ELR (cell line): ENCODE results near the gene C11orf86.
A peak's percentile ranks its signal among the peaks of the same experiment; 100 is the strongest.
"Not testable (repeated sequence)": the region's sequence is repeated elsewhere in the genome, so short reads cannot be mapped to it uniquely, and the experiment has no call there.

Experiments used
- DNase-seq: peaks from one replicate; pipeline ENCODE4 v3.0.0-alpha.2; 2015; ENCODE audit warnings: low read depth

Gene C11orf86

DNA sequence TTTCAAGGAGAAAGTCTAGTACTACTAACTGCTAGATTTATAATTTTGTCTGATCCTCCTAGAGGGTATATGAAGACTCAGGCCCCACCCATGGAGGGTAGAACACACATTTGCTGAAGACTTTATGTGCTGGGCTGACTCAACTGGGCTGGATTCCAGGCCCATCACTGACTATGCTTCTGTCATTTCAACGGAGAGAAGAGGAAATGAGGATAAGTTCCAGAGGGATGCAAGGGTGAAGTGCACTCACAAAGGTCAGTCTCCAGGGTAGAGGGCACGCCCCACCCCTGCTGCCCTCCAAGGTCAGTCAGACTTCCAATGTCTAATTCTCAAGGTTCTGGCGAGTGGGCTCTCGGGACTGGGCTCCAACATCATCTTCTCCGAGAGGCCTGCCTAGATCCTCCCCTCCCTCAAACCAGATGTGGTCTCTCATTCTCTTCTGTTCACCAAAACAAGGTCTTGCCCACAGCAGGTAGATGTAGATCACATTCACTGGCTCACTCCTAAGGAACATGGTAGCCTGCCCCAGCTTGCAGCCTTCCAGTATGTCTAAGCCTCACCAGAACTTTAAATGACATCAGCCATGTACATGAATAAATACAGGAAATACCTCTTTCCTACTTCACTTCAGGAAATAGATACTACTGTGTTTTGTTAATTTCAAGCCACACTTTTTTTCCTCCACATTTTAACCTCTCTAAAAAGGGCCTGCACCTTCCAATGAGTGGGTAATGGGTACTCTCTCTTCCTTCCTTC is 7.3 kb upstream of the C11orf86 start:
- peak; percentile 88 for DNase-seq

DNA sequence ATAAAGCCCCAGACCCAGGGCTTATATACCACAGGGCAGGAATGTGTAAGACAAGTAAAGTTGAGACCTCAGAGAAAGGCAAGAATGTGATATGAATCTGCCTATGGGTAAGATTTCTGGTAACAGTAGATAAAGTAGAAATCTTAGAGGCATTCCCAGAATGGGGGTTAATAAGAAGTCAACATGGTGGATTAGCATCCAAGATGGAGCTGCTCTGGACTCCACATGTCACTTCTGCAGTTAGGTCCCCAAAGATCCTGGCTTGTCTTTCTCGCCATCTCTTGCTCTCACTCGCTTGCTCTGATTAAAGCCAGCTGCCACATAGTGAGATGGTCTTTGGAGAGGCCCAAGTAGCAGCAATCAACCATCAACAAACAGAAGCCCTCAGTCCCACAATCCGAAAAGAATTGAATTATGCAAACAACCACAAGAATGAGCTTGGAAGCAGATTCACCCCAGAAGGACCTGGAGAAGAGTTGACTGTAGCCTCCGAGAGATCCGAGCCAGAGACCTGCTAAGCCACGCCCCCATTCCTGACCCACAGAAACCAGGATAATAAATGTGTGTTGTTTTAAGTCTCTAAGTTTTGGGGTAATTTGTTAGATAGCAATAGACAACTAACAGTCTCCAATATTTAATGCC is 5.4 kb upstream of the C11orf86 start:
- peak; percentile 48 for DNase-seq

DNA sequence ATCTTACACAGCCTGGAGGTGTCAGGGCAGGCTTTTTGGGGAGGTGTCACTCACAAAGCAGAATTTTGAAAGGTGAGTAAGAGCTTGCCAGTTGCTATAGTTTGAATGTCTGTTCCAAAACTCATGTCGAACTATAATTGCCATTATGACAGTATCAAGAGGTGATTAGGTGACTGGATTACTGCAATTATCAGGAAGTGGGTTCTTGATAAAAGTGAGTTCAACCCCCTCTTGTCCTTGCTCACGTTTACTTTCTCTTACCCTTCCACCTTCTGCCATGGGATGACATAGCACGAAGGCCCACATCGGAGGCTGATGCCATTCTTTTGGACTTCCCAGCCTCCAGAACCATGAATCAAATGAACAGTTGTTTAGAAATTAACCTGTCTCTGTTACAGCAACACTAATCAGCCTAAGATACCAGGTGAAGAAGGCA is 4.7 kb upstream of the C11orf86 start:
- DNase-seq = no peak

DNA sequence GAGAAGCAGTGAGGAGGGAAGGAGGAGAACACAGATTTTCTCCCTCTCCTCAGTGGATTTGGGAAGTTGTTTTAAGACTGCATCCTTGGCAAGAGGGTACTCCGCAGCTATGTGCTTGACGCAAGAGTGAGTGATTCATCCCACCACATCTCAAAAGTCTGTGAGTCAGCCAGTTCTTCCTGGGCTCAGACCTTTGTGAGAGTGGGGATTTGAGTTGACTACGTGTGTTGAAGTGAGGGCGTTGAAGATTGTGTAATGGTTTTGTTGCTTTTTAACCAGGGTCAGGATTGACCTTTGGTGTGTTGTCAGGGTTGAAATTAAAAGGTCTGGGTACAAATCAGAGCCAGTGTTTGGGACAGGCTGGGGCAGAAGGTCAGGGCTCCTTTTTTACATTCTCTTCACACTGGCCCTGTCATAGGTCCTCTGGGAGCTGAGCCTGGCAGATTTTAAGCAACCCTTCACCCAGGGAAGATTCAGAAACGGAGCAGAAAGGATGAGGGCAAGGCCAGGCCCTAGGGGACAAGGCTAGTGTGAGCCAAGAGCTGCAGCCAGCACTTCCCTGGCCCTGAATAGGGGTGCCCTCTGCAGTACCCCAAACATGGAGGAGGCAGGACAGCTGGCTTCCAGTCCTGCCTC is 4.2 kb upstream of the C11orf86 start:
- peak; percentile 99 for DNase-seq

DNA sequence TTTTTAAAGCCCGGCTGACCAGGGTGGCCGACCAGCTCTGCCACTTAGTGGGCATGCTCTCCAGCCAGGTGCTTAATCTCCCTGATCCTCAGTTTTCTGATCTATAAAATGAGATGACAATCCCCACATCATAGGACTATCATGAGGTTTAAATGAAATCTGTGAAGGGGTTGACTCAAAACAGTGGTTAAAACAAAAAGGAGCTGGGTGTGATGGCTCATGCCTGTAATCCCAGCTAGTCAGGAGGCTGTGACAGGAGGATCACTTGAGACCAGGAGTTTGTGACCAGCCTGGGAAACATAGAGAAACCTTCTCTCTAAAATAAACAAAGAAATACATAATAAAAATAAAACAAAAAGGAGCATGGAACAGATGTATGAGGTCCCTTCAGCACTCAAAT is 3.6 kb upstream of the C11orf86 start:
- DNase-seq = peak; percentile 28

DNA sequence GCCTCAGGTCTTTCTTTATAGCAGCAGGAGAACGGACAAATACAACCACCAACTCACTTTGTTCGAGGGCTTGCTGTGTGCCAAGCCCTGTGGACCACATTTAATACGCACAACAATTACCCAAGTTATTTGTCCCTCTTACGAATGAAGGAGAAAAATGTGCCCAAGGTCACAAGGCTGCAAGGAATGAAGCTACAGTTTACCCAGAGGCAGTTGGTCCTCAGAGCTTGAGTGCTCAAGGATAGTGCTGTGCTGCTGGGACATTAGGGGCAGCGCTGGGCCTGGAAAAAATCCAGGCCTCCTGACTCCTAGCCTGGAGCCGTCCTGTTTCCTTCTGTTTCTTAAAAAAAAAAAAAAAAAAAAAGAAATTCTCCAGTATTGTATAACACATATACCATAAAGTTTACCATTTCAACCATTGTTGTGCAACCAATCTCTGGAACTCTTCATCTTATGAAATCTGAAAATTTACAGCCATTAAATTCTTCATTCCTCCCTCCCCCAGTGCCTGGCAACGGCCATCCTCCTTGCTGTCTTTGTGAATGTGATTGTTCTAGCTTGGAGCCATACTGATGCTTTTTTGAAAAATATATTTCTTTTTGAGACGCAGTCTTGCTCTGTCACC is 1.0 kb upstream of the C11orf86 start:
- no peak for DNase-seq

DNA sequence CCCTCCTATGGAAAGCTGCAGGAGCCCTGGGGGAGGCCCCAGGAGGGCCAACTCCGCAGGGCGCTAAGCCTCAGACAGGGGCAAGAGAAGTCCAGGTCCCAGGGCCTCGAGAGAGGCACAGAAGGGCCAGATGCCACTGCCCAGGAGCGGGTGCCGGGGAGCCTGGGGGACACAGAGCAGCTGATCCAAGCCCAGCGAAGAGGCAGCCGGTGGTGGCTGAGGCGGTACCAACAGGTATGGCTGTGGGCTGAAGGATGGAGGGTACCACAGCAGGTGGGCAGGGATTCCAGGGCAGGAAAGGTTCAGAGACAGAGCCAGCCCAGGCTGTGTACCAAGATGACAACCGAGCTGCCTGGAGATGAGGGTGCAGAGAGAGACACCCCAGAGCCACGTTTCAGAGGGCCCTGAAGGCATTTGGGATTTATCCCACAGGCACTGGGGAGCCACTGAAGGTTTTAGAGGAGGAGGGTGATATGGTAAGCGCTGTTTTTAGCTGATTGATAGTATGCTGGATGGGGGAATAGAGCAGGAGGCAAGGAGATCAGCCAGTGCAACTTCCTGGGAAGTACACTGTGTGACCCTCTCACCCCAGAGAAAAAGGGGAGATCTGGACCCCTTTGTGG is 412 bp downstream of the C11orf86 start:
- DNase-seq = no peak

DNA sequence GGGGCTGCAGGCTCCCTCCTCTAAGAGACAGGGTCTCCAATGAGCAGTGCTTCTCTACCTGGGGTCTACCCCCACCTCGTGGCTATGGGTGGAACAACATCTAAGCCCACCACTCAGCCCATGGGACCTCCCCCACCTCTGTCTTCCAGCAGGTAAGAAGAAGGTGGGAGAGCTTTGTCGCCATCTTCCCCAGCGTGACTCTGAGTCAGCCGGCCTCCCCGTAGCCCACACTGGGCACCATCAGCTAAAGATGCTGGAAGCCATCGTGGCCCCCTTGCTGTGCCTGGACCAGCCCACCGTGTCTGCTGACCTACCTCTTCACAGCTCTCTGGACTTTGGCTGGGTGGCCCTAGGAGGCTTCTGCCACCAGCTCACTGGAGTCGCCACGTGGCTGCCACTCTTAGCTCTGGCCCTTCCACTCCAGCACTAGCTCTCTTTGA is 944 bp downstream of the C11orf86 start:
- peak; percentile 29 for DNase-seq

DNA sequence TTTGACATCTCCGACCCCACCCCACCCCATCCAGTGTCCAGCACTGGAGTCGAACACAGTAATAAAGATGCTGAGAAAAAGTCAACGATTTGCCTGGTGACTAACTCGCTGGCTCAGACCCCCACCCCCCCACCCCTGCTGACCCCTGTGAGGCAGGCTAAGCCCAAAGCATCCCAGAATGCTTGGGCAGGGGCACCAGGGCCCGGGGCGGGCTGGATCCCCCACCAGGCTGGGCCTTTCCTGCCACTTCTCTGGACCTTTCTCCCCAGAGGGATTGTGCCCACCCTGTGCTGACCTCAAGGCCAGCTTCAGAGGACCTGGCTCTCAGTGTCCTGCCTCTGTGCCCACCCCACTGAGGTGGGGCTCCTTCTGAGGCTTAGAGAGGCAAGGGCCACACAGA is 1.8 kb downstream of the C11orf86 start:
- no peak for DNase-seq

DNA sequence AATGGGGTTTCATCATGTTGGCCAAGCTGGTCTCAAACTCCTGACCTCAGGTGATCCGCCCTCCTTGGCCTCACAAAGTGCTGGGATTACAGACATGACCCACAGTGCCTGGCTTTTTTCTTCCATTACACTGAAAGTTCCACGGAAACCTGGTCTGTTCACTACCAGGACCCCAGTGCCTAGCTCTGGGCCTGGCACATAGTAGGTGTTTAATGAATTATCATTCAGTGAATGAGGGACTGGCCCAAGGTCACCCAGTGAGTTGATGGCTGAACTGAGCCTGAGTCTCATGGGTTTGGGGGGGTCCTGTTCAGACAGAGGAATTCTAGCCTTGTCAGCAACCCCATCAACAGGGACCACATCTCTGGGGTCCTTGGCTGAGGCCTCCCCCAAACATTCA is 3.1 kb downstream of the C11orf86 start:
- no peak for DNase-seq

DNA sequence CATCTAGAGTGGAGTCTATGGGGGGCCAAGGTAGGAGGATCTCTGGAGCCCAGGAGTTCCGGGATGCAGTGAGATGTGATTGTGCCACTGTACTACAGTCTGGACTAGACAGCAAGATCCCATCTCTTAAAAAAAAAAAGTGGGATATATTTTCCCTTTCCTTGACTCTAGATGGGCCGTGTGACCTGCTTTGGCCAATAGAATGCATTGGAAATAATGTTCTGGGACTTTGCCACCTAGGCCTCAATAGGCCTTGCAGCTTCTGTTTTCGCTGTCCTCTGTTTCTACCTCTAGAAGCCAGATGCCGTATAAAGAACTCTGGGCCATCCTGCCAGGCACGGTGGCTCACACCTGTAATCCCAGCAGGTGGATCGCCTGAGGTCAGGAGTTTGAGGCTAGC is 3.6 kb downstream of the C11orf86 start:
- DNase-seq = no peak

DNA sequence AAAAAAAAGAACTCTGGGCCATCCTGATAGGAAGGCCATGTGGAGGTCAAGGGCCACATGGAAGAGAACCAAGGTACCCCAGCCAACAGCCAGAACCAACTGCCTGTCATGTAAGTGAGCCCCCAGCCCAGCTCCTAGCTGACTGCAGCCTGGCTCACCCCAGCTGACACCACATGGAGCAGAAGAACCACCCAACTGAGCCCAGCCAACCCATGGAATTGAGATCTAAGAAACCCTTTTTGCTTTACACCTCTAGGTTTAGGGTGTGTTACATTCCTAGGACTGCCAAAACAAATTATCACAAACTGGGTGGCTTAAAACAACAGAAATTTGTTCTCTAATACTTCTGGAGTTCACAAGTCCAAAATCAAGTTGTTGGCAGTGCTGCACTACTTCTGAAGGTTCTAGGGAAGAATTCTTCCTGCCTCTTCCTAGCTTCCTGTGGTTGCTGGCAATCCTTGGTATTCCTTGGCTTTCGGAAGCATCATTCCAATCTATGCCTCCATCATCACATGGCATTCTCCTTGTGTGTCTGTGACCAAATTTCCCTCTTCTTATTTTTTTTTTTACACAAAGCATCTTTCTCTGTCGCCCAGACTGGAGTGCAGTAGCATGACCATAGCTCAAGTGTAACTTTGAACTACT is 4.4 kb downstream of the C11orf86 start:
- DNase-seq = no peak

DNA sequence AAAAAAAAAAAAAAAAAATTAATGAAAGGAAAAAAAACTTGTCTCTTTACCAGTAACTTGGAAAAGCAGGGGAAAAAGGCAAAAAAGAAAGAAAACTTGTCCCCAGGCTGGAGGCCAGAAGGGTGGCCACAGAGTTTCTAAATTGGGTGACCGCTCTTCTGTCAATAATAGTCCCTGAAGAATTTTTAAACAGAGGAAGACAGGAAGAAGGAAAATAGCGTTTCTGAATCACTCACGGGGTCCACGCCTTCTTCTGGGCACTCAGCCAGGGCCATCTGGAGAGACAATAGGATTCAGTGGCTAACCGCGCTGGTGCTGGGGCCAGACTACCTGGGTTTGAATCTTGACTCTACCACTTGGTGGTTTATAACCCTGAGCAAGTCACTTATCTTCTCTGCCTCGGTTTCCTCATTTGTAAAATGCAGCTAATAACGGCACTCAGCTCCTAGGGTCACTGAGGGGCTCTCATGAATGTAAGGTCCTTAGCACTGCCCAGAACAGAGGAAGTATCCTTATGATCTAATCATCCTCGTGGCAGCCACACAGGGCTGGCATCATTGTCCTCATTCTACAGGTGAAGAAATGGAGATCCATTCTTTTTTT is 7.0 kb downstream of the C11orf86 start:
- peak; percentile 94 for DNase-seq

DNA sequence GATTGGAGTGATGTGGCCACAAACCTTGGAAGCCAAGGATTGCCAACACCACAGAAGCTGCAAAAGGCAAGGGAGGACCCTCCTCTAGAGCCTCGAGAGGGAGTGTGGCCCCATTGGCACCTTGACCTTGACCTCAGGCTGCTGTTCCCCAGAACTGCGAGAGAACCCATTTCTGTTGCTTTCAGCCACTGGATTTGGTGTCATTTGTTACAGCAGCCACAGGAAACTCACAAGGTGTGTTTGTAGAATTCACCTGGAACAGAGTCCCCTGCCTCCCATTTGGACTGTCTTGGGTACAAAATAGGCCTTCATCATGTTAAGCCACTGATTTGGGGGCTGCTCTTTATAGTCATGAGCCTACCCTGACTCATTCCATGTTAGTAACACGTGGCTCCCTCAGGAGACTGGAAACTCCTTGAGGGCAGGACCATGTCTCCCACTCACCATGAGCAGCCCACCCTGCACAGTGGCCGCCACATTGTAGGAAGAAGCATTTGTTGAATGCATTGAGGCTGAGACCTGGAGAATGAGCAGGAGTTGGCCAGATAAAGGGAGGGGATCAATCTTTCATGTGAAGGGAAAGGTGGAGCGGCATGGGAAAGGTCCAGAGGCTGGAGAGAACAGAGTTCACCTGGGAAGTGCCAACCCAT is 8.3 kb downstream of the C11orf86 start:
- DNase-seq = no peak

DNA sequence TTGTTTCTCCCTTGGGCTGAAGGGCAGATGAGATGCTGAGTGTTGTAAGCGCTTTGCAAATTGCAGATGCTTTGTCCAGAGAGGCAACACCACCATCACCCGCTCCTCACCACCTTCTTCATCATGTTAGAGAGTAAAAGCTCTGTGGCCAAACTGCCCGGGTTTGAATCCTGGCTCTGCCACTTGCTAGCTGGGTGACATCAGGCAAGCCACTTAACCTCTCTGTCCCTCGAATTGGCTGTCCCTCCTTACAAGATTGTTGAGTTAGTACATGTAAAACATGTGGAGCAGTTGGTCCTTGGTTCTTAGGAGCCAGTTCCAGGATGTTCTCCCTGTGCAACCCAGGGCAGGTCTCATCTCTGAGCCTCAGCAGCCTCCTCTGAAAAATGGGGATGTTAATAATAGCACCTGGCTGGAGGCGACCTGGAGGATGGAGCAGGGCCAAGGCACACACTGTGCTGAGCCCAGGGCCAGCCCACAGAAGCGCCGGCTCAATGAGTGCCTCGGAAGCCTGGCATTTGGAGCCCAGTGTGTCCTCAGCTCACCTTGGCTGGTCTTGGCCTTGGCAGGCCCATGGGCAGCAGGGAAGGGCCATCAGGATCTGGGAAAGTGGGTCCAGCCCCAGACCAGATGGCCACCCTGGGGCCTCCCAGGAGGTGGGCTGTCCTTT is 10.5 kb downstream of the C11orf86 start:
- no peak for DNase-seq

DNA sequence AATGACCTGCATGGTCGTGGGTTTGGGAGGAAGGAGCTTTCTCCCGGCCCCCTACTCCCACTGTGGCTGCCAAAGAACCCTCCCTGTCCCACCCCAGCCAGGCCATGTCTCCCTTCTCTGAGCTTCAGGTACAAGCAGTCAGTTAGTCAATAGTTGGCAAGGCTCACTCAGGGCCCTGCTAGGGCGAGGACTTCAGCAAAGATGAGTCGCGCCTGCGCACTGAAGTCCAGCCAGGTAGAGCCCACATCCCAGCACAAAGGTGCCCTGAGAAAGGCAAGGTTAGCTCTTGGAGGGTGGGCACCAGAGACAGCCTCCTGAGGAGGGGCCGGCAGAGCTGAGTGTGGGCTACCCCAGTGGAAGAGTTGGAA is 11.1 kb downstream of the C11orf86 start:
- DNase-seq = no peak

DNA sequence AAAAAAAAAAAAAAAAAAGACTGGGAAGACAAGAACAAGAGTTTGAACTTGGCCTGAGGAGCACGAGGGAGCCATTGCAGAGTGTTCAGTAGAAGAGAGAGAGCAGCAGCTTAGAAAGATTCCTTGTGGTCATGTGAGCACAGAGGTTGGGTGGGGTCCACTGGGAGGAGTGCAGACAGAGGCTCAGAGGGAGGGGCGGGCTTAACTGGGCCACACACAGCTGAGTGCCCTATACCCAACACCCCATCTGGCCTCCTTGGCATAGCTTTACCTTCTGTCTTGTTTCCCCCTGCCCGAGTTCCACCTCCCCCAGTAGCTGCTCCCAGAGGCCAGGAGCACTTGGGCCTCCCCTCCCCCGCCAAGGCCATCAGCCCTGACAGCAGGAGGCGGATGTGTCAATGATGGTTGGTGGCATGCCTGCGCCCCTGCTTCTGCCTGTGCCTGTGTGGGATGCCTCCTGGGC is 12.1 kb downstream of the C11orf86 start:
- DNase-seq = no peak

DNA sequence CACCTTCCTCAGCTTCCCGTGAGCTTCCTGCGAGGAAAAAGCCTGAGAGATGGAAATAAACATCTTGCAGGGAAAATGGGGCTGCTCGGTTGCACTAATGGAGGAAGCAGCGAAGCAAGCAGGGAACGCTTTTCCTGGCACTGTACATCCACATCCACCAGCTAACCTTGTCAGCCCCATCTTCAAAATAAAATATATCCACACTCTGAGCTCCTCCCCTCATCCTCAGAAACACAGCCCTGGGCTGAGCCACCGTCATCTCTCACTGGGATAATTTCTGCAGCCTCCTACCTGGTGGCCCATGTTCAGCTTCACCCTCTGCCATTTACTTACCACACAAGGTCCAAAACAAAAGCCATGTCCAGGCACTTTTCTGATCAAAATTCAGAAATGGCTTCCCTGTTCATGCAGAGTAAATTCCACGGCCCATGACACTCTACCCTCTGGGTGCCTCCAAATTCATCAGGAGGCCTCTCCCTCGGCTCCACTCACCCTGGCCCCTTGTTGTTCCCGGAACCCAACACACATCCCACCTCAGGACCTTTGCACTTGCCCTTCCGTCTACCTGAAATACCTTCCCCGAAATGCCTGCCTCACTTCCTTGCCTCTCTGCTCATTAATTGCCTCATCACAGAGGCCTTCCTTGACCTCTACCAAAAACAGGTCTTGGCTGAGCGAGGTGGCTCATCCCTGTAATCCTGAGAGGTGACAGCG is 13.0 kb downstream of the C11orf86 start:
- DNase-seq = no peak

DNA sequence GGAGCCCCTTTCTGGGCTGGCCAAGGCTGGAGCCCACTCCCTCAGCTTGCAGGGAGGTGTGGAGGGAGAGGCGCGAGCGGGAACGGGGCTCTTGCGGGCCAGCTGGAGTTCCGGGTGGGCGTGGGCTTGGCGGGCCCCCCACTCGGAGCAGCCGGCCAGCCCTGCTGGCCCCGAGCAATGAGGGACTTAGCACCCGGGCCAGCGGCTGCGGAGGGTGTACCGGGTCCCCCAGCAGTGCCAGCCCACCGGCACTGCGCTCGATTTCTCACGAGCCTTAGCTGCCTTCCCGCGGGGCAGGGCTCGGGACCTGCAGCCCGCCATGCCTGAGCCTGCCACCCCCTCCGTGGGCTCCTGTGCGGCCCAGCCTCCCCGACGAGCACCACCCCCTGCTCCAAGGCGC is 13.6 kb downstream of the C11orf86 start:
- DNase-seq = not testable (repeated sequence)

DNA sequence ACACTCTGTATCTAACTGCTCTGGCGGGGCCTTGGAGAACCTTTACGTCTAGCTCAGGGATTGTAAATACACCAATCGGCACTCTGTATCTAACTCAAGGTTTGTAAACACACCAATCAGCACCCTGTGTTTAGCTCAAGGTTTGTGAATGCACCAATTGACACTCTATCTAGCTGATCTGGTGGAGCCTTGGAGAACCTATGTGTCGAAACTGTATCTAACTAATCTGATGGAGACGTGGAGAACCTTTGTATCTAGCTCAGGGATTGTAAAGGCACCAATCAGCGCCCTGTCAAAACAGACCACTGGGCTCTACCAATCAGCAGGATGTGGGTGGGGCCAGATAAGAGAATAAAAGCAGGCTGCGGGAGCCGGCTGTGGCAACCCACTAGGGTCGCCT is 14.3 kb downstream of the C11orf86 start:
- DNase-seq = not testable (repeated sequence)
